ENCODE measurements around the gene SLC2A3. TPM values are rescaled to one million over a fixed set of nuclear protein-coding genes. Genes with fewer than 3 reads are reported as not detected.
"Not testable (repeated sequence)": the region's sequence is repeated elsewhere in the genome, so short reads cannot be mapped to it uniquely, and the experiment has no call there.

The SLC2A3 gene
- polyA plus RNA-seq, 1 donor from 2014 or later: 27.2 TPM

- Histone ChIP-seq H3K9ac (ENCODE audit: low read length) (no peak overlapping the region), H3K27me3 (ENCODE audit: insufficient read depth, low read depth, low read length) (no peaks in the 10 kb centered on the region), H3K9me3 (ENCODE audit: low read length) (no peaks in the 10 kb centered on the region), H3K79me2 (replicated peaks; ENCODE audit: insufficient read depth, low read length) (no peaks in the 10 kb centered on the region), H2AFZ (ENCODE audit: low read depth, low read length) (no peak overlapping the region), H3K9me2 (ENCODE audit: insufficient read depth, low read length) (no peaks in the 10 kb centered on the region), H3K27ac (ENCODE audit: low read length) (no peak overlapping the region), H3F3A (ENCODE audit: insufficient read depth, low read length, poor library complexity, severe bottlenecking) (no peaks in the 10 kb centered on the region), H3K36me3 (ENCODE audit: insufficient read depth, low read length) (no peaks in the 10 kb centered on the region), H3K4me3 (ENCODE audit: low read length) (no peak overlapping the region), H4K20me1 (ENCODE audit: insufficient read depth) (no peaks in the 10 kb centered on the region), H3K4me2 (ENCODE audit: low read length) (no peak overlapping the region)
- TF ChIP-seq POLR2AphosphoS5 (IDR thresholded peaks at IDR 0.05) (no peak), EP300 (conservative IDR thresholded peaks at IDR 0.05; ENCODE audit: poor library complexity, severe bottlenecking) (no peak), MXI1 (conservative IDR thresholded peaks at IDR 0.05; ENCODE audit: poor library complexity, severe bottlenecking) (no peak), RAD21 (conservative IDR thresholded peaks at IDR 0.05) (no peak), TAF1 (IDR thresholded peaks at IDR 0.05; ENCODE audit: low read depth) (no peak), REST (IDR thresholded peaks at IDR 0.05; ENCODE audit: borderline replicate concordance) (no peak), EZH2 (IDR thresholded peaks at IDR 0.05; ENCODE audit: borderline replicate concordance, insufficient read depth, low read length, poor library complexity, severe bottlenecking) (no peak)
These were observed 12.7 kb upstream of the SLC2A3 start for GRCh38 chr12:7948589-7949260.

GRCh38 chr12:7947011-7947410 is 11.0 kb upstream of the SLC2A3 start:
- H3K27ac ChIP-seq (ENCODE audit: low read length): no peak overlapping the region

GRCh38 chr12:7944760-7945159 is 8.8 kb upstream of the SLC2A3 start:
- H3K4me3 ChIP-seq (ENCODE audit: low read length); H3K36me3 ChIP-seq (ENCODE audit: insufficient read depth, low read length); H3K27ac ChIP-seq (ENCODE audit: low read length); H3K9me3 ChIP-seq (ENCODE audit: low read length); H3K27me3 ChIP-seq (ENCODE audit: insufficient read depth, low read depth, low read length); H4K20me1 ChIP-seq (ENCODE audit: insufficient read depth); H3K9ac ChIP-seq (ENCODE audit: low read length); H3K4me2 ChIP-seq (ENCODE audit: low read length); H2AFZ ChIP-seq (ENCODE audit: low read depth, low read length); H3F3A ChIP-seq (ENCODE audit: insufficient read depth, low read length, poor library complexity, severe bottlenecking); H3K79me2 ChIP-seq (replicated peaks; ENCODE audit: insufficient read depth, low read length); H3K9me2 ChIP-seq (ENCODE audit: insufficient read depth, low read length): not testable (repeated sequence)

More at GRCh38 chr12:7947011-7947410, 11.0 kb upstream of the SLC2A3 start:
- H3K4me2 ChIP-seq (ENCODE audit: low read length): no peak overlapping the region
- H3K9ac ChIP-seq (ENCODE audit: low read length): no peak overlapping the region
- no peaks in the 10 kb centered on the region for H3K9me3 ChIP-seq (ENCODE audit: low read length)
- no peaks in the 10 kb centered on the region for H4K20me1 ChIP-seq (ENCODE audit: insufficient read depth)
- H3K79me2 ChIP-seq (replicated peaks; ENCODE audit: insufficient read depth, low read length): no peaks in the 10 kb centered on the region
- TF ChIP-seq RAD21 (conservative IDR thresholded peaks at IDR 0.05): no peak
- TF ChIP-seq SMC3 (conservative IDR thresholded peaks at IDR 0.05; ENCODE audit: poor library complexity): no peak
- TF ChIP-seq MXI1 (conservative IDR thresholded peaks at IDR 0.05; ENCODE audit: poor library complexity, severe bottlenecking): no peak
- no peak for TF ChIP-seq TAF1 (IDR thresholded peaks at IDR 0.05; ENCODE audit: low read depth)
- no peak for TF ChIP-seq CTCF (IDR thresholded peaks at IDR 0.05; ENCODE audit: poor library complexity, severe bottlenecking)
- TF ChIP-seq EZH2 (IDR thresholded peaks at IDR 0.05; ENCODE audit: borderline replicate concordance, insufficient read depth, low read length, poor library complexity, severe bottlenecking): no peak
- no peaks in the 10 kb centered on the region for H3K27me3 ChIP-seq (ENCODE audit: insufficient read depth, low read depth, low read length)
- H3K4me3 ChIP-seq (ENCODE audit: low read length): no peak overlapping the region
- no peaks in the 10 kb centered on the region for H3F3A ChIP-seq (ENCODE audit: insufficient read depth, low read length, poor library complexity, severe bottlenecking)
- no peaks in the 10 kb centered on the region for H3K9me2 ChIP-seq (ENCODE audit: insufficient read depth, low read length)
- H3K36me3 ChIP-seq (ENCODE audit: insufficient read depth, low read length): no peaks in the 10 kb centered on the region
- no peak overlapping the region for H2AFZ ChIP-seq (ENCODE audit: low read depth, low read length)

Data from neural cell (in vitro differentiated cells).